IPS DF 4.7 (cell line): Measurements from ENCODE around the gene KRT82.

Experiments used
- DNase-seq: peaks from one replicate; pipeline ENCODE4 v3.0.0-alpha.2; 2013; ENCODE audit warnings: low spot score; ENCODE audit errors: extremely low read depth

KRT82 gene

DNA sequence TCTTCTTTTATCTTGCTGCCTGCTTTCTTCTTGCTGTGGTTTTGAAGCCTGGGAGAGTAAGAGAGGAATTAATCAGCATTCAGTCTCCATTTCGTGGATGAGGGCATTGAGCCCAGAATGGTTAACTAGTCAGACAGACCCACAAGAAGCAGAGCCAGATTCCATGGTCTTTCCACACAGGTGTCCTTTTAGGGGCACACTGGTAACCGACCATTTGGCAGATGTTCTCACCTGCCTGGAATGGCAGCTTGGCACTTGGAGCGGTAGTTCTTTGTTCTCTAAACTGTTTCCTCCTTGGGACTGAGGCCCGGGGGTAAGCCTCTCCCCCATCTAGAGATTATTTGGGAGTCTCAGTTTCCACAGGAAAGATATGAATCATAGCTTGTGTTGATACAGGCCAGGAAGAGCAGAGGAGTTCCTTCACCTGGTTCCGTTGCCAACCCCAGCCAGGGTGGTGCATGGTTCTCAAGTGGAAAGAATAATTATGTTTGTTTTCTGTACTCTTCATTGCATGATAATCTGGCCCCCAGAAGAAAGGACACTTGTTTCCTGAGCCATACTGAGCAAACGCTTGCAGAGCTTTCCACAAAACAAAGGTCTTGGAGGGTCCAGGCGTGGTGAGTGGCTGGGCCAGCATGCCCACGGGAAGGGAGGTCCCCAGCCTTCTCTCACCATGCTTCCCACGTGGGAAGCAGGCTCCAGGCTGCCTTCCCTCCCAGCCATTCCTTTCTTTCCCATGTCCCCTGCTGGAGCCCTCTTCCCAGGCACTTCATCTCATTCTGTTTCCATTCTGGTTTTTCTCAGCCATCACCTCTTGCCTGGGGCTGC lies 30.1 kb upstream of the KRT82 start:
- no peak for DNase-seq

DNA sequence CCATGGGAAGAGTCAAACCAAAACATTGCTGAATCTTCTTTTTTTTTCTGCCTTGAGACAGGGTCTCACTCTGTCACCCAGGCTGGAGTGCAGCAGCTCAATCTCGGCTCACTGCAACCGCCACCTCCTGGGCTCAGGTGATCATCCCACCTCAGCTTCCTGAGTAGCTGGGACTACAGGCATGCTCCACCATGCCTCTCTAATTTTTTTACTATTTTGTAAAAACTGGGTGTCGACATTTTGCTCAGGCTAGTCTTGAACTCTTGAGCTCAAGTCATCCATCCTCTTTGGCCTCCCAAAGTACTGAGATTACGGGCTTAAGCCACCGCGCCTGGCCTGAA lies 29.5 kb upstream of the KRT82 start:
- DNase-seq = no peak

DNA sequence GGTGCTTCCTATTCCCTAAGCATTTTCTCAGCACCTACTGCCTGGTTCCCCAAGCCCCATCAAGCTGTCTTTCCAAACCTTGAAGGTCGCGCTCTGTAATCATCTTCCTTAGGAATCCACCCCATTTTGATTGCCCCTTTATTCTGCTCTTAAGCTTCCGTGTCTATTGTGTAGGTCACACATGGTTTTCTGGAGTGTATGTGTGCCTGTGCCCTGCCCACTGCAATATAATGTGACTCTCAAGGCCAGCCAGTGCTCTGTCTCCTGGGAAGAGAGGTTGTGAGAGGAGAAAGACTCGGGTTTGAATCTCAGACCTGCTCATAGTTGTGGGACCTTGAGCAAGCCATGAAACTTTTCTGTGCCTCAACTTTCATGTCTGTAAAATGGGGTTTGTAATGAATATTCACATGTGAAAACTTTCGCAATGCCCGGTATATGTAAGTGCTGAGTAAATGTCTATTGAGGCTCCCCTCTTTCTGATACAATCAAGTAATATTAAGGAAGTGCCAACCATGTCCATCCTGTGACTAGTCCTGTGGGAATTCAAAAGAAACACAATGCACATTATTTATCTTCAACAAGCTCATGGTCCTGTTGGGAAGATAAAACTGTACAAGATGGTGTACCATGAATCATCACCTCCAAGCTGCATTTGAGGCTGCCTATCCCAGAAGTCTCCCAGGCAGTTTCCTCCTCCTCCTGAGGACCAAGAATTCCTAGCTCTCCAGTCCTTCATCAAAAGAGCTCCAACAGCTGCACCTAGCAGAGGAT lies 28.8 kb upstream of the KRT82 start:
- DNase-seq = no peak

DNA sequence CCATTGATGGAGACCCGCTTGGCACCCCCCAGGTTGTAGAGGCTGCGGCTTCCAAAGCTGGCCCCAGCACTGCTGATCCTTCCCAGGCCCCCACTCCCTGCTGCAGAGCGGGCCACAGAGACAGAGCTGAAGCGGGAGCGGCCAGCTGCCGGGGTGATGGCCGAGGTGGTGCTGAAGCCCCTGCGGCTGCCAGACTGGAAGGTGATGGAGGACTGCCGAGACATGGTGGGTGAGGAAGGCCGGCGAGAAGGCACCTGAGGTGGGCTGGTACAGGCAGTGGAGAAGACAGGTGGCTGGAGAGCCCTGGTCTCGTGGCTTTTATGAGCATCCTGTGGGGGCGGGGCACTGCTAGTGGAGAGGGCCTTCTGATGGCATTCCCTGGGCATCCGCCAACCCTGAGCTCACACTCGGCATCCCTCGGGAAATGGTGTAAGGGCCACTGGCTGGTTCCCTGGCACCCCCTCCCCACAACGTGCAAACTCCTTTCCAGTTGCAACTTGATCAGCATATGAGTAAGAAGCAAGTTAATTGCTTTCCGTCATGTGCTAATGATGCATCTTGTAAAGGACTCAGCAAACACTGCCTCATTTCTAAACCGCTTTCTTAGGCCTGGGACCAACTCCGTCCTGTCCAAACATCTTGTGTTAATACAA lies 28.1 kb upstream of the KRT82 start, which contains the start of gene KRT75:
TSS of gene KRT75 (minus strand) at position 291 of the 653 bp plus-strand sequence. CDS start at position 224, 67 bp downstream.
- no peak for DNase-seq

DNA sequence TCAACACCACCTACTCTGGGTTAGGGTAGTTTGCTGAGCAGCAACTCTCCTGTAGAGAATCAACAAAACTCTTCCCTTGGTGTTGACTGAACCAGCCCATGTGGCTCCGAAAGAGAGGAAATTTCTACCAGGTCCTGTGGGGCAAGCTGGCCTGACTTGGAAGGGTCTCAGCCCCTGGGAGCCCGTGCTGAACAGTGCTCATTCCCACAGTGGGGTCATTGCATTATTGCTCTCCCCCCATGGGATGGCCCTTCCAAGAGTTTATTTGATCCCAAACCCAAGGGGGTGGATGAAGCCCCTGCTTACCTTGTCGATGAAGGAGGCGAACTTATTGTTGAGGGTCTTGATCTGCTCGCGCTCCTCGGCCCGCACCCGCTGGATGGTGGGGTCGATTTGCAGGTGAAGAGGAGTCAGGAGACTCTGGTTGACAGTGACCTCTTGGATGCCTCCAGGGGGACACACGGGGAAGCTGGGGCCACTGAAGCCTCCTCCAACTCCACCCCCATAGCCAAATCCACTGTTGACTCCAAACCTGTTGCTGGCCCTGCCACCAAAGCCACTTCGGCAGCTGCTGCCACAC lies 27.5 kb upstream of the KRT82 start:
- no peak for DNase-seq

DNA sequence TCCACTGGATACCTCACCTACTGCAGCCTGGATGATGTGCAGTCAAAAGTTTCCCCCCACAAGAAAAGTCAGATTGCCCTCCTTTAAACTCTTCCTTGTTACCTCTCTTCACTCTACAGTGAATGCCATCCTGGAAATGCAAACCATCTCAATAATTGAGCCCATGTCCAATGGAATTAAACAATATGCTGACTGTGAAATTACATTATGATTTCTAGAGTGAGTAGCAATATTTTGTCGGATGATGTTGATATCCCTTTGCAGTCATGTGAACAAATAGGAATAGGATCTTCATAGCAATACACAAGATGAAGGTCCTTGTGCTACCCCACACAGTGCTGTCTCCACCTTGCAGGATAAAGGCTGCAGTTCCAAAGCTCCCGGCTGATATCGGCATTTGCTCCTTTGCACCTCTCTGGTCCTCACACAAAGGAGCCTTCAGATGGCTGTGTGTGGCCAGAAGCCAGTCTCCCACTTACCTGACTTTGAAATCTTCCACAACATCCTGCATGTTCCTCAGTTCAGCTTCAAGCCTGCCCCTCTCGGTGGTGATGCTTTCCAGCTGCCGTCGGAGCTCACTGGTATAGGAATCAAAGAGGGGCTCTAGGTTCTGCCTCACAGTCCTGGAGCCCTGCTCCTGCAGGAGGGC lies 26.5 kb upstream of the KRT82 start:
- no peak for DNase-seq

DNA sequence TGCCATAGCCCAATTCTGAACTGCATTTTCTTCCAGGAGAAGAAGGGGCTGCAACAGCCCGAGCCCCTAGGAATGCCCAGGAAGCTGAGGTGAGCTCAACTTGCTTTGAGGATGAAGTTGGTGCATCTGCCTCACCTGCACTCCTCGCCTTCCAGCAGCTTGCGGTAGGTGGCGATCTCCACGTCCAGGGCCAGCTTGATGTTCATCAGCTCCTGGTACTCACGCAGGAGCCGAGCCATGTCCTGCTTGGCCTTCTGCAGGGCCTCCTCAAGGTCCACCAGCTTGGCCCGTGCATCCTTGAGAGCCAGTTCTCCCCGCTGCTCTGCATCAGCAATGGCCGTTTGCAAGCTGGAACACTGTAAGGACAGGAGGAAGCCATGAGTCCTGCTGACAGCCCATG lies 22.0 kb upstream of the KRT82 start:
- DNase-seq = no peak

DNA sequence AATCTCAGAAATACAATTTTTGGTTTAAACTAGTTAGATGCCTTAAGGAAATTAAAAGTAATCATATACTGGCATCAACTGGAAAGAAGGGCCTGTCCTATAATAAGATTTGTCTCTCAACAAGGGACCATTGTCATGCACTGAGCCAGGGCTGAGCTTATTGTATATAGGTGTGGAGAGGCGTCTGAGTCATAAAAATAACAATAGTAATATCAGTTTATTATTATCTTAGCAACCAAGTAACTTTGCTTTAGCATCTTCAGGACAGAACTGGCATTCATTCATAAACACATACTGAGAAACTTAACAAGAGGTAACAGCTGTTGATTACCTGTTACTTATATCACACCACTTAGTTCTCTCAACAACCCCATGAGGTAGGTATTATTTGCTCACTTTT lies 20.9 kb upstream of the KRT82 start:
- no peak for DNase-seq

DNA sequence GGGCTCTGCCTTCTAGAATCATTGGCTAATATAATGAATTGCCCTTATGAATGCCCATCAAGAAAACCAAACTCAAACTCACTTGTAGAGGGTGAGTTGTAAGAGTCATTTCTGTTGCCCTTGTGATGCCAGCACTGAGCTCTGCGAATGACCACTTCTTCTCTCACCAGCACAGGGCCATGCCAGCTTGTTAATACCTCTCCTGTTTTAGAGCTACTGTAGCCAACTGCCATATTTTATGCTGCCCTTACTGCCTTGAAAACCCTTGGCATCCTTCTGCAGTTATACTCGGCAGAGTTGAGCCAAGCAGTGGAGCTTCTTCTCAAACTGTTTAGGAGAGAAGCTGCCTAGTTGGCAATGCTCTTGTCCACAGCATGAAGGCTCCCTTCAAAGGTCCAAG lies 19.9 kb upstream of the KRT82 start:
- no peak for DNase-seq

DNA sequence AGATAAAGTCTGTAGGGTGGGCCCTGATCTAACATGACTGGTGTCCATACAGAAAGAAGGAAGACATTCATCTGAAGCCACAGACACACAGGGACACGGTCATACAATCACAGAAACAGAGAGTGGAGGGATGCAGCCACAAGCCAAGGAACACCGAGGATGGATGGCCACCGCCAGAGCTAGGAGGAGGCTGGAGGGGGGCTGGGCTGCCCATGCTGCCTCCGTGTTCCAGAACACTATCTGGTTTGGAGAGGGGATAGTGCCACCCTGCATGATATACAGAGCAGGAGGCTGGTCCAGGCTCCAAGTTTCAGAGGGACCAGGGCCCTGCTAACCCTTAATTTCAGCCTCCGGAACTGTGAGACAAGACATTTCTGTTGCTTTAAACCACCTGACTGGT lies 19.3 kb upstream of the KRT82 start:
- no peak for DNase-seq

DNA sequence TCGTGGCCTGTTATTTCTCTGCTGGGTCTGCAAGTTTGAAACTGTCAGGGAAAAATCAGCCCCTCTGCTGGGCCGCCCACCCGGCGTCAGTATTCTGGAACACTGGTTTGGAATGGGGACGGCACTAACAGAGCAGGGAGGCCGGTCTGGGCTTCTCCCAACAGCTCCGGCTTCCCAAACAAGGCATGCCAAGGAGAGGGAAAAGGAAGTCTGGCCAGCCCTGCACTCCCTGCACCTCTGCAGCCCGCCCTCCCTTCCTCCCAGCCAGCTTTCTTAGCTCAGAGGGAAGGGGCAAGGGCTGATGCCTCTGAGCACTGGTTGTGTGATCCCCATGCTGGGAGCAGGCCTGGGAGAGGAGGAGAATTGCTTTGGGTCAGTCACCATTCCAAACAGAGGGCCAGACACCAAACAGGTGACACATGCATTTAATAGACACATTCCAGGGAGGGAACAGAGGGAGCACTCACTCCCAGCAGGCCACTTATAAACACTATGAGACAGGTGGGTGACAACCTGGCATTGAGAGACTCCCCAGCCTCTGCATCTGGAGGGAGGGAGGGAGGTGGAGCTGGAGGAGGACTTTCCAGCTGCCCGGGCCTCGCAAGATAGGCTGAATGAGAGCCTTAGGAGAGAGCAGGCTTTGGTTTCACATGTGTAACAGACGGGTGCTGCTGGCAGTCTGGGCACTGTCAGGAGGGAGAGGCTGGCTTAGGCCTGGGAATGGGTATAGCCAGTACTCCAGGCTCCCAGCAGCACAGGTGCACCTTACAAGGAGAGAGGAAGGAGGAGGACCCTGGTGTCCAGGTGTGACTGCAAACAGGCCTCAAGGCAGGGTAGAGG lies 17.7 kb upstream of the KRT82 start:
- no peak for DNase-seq

DNA sequence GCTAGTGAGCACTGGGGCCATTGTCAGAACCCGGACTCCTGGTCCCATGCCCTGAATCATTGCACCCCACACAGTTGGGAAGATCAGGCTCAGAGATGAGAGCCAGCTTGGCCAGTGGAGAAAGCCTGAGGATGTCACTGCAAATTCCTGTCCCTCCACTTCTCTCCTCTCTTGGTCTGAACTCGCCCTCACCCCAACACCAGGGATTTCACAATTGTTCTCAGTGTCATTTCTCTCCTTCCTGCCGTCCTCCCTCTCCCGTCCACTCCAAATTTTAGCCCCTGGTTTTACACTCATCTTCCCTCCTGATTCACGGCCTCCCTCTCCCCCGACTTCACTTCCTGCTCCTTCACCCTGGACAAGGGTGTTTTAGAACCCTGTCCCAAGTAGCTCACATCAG lies 16.9 kb upstream of the KRT82 start:
- no peak for DNase-seq

DNA sequence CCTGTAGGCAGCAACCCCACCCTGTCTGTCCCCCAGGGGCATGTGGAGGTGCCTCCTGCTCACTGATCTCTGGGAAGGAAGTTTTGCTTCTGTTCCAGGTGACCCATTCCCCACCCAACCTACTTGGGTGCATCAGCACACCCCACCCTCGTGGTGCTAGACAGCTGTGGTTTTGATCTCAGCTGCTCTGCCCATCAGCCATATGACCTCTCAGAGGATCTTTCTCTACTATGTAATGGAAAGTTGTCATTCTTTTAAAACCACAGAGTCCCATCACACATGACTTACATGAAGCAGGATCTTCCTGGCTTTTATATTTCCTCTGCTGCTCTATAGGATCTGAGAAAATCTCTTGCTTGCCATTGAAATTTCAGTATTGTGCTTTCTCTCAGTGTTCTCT lies 13.5 kb upstream of the KRT82 start:
- DNase-seq = no peak

DNA sequence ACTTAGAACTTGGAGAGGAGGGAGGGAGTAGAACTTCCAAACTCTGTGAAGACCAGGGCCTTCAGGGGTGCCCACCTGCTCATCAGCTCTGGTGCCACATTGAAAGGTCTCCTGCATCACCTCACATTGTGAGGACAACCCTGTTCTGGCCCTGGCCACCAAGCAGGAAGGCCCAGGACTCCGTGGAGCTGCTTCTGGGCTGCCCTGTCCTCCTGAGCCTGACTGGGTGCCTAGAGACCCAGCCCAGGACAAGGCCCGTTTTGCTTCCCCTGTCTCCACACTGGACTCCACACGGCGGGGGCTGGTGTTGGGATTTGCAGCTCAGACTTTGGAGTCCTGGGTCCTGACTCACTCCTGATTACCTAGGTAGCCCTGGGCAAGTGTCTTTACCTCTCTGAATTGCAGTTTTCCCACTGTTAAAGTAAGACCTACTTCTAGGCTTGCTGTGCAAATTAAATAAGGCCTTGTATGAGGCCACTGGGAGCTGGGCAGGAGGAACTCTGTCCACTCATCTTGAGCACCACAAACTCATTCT lies 12.5 kb upstream of the KRT82 start:
- DNase-seq = no peak

DNA sequence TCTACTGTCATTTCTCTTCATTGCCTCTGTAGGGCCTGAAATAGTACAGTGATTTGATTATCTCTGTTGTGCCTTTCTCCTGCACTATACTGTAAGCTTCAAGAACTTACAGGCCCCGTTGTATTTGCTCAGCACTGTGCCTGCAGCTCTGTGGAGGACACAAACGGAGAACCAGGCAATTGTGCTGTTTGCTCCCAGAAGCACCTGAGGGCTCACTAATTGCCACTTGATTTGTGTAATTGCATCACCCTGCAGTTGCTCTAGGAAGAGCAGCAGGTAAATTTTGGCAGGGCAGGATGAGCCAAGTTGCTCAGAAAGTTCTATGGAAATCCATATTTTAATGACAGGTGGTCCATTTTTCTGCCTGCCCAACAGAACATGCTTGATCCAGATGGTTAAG lies 11.6 kb upstream of the KRT82 start:
- DNase-seq = no peak

DNA sequence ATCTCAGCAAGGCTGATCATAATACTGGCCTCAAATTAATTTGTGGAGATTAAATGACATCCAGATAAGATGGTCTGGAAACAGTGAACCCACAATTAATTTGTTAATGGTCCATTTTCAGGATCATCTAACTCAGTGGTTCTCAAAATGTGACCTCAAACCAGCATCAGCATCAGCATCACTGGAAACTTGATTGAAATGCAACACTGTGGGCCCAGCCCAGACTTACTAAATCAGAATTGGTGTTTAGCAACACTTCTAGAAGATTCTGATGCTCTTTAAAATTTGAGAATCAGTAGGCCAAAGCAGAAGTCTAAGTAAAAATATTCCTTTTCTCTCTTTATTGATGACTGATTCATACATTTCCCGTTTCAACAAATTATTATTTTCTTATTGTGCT lies 10.7 kb upstream of the KRT82 start:
- DNase-seq = no peak

DNA sequence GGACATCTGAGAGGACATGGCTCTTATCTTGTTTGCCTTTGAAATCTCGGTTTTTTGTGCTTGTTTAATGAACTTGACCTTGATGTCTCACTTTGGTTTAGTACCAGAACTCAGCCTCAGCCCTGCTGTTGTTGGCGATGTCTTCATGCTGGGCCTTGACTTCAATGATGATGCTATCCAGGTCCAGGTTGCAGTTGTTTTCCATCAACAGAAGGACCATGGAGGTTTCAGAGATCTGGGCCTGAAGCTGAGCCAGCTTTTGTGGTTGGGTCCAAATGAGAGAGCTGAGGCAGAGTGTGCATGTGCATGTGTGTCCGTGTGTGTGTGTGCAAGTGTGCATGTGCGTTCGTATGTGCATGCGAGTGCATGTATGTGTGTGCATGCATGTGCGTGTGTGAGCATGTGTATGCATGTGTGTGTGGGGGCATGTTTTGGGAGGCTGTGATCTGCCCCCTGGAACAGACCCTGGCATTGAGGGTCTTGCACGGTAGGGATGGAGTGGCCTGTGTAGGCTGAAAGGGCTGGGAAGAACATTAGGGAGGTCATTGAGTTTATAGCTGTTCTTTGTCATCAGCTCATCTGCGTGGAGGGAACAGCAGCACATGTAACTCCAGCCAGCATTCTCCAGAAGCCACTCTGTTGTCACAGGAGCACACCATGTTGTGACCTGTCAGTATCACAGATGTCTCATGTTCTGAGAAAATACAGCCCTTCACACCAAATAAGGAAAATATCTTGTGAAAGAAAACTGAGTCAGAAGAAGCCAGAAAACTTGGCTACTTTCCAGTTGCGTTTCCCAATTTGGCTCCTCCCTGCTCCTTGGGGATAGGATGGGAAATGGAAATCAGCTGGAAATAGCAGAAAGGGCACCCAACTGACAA lies 10.0 kb upstream of the KRT82 start:
- no peak for DNase-seq

DNA sequence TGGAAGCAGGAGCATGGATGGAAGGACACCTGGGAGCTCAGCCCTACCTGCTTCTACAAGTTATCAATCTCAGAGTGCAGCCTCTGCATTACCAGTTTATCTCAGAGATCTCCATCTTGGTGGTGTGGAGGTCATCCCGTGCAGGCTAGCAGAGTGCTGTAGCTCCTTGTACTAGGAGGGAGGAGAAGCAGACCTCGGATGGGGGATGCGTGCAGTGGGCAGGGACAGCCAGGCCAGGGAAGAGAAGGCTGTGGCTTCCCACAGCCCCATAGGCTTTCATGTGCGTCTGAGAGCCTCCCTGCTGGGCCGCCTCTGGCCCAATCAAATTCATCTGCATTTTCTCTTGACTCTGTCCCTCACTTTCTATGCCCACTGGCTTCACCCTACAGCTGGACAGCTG lies 8.8 kb upstream of the KRT82 start:
- DNase-seq = no peak

DNA sequence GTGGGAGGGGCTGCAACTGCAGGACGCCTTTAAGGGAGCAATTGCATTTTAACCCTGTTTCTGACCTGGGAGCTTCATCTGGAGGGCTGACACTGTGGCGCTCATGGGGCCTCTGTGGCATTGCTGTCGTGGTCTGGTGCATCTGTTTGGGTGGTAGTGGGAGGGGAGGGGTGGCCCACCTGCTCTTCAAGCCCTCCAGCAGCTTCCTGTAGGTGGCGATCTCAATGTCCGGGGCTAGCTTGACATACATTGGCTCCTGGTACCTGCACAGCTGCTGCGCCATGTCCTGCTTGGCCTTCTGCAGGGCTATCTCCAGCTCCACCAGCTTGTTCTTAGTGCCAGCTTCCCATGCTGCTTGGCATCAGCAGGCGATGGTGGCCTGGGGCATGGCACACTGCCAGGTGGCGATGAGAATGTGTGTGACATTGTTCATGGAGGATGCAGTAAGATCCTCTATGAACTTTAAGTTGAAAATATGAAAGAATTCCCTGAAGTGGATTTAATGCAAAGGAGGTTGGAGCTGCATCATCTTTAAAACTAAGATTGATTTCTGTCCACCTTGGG lies 7.7 kb upstream of the KRT82 start:
- DNase-seq = no peak
